DOHH2 (cell line): ENCODE data around the gene GRIN2A.

ENCODE experiments used
- CTCF ChIP-seq: fragments of 200-600 bp; sonication (generic); IDR thresholded peaks from one replicate; pipeline ENCODE4 v1.5.1; 2014; ENCODE audit warnings: antibody characterized with exemption, mild to moderate bottlenecking, low read depth, low read length; ENCODE audit not compliant: poor library complexity, severe bottlenecking
- EZH2phosphoT487 ChIP-seq: fragments of 200-600 bp; sonication (generic); IDR thresholded peaks from 2 replicates; pipeline ENCODE4 v1.6.1; 2017; ENCODE audit warnings: borderline replicate concordance, mild to moderate bottlenecking, antibody characterized with exemption, low read length, moderate library complexity, mixed read lengths

GRCh38 chr16:10103700-10104099 lies 78.5 kb downstream of the GRIN2A start:
- TF ChIP-seq EZH2phosphoT487 (no peak), CTCF (no peak)
